ENCODE measurements around the gene CARD14.
A peak's percentile ranks its signal among the peaks of the same experiment; 100 is the strongest.
"Not testable (repeated sequence)": the region's sequence is repeated elsewhere in the genome, so short reads cannot be mapped to it uniquely, and the experiment has no call there.

The CARD14 gene

GRCh38 chr17:80228477-80228876, 58.6 kb downstream of the CARD14 start:
- DNase-seq = no peak

- DNase-seq = no peak
Observed at GRCh38 chr17:80229011-80229410, 59.2 kb downstream of the CARD14 start.

- DNase-seq = no peak
Observed at GRCh38 chr17:80232438-80232837, 62.6 kb downstream of the CARD14 start.

GRCh38 chr17:80233202-80233601, 63.4 kb downstream of the CARD14 start:
- DNase-seq = no peak

GRCh38 chr17:80236911-80237310, 67.1 kb downstream of the CARD14 start:
- no peak for DNase-seq

GRCh38 chr17:80237386-80237785, 67.6 kb downstream of the CARD14 start:
- DNase-seq = no peak

GRCh38 chr17:80242505-80242904, 72.7 kb downstream of the CARD14 start:
- DNase-seq = no peak

GRCh38 chr17:80243526-80244433, 74.0 kb downstream of the CARD14 start:
- DNase-seq = no peak

- DNase-seq = not testable (repeated sequence)
Observed at GRCh38 chr17:80244448-80244847, 74.6 kb downstream of the CARD14 start.

GRCh38 chr17:80244871-80245509, 75.2 kb downstream of the CARD14 start:
- DNase-seq = no peak

- DNase-seq = no peak
Observed at GRCh38 chr17:80245566-80246265, 75.9 kb downstream of the CARD14 start.

GRCh38 chr17:80246266-80246681, 76.4 kb downstream of the CARD14 start:
- no peak for DNase-seq

GRCh38 chr17:80246726-80247125, 76.9 kb downstream of the CARD14 start:
- DNase-seq = no peak

- no peak for DNase-seq
Observed at GRCh38 chr17:80247561-80247960, 77.7 kb downstream of the CARD14 start.

GRCh38 chr17:80248001-80248893, 78.4 kb downstream of the CARD14 start:
- no peak for DNase-seq

- no peak for DNase-seq
Observed at GRCh38 chr17:80248894-80249710, 79.3 kb downstream of the CARD14 start.

- DNase-seq = no peak
Observed at GRCh38 chr17:80251966-80252365, 82.1 kb downstream of the CARD14 start.

GRCh38 chr17:80252871-80253270, 83.0 kb downstream of the CARD14 start:
- no peak for DNase-seq

GRCh38 chr17:80253631-80254395, 84.0 kb downstream of the CARD14 start:
- DNase-seq = no peak

GRCh38 chr17:80254396-80255251, 84.8 kb downstream of the CARD14 start:
- peak; percentile 63 for DNase-seq

Measured in NCI-H226 (cell line).